Measurements from ENCODE around the gene TRIM10.

The TRIM10 gene

GRCh38 chr6:30116724-30117123, 44.3 kb downstream of the TRIM10 start:
- no peak overlapping the region for H3K27ac ChIP-seq
- peak; percentile 32 for TF ChIP-seq CTCF (conservative IDR thresholded peaks at IDR 0.05)

DNA sequence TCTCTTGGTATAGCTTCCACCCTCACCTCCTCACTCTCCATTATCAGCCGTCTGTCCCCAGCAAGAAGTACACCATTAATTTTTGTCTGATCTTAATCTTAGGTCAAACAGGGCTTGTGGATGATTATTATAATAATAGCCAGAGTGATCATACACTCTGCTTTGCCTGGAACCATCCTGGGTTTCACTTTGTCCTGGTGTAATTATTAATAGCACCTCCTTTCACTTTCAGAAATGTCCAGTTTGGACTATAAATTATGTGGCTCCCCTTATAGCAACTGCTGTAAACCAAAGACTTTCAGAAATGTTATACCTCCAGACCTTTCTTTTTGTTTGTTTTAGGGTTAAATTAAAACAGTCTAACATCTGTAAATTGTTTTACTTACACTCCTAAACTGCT, 47.2 kb downstream of the TRIM10 start:
- TF ChIP-seq CTCF (conservative IDR thresholded peaks at IDR 0.05) = no peak
- no peak overlapping the region for H3K27ac ChIP-seq

DNA sequence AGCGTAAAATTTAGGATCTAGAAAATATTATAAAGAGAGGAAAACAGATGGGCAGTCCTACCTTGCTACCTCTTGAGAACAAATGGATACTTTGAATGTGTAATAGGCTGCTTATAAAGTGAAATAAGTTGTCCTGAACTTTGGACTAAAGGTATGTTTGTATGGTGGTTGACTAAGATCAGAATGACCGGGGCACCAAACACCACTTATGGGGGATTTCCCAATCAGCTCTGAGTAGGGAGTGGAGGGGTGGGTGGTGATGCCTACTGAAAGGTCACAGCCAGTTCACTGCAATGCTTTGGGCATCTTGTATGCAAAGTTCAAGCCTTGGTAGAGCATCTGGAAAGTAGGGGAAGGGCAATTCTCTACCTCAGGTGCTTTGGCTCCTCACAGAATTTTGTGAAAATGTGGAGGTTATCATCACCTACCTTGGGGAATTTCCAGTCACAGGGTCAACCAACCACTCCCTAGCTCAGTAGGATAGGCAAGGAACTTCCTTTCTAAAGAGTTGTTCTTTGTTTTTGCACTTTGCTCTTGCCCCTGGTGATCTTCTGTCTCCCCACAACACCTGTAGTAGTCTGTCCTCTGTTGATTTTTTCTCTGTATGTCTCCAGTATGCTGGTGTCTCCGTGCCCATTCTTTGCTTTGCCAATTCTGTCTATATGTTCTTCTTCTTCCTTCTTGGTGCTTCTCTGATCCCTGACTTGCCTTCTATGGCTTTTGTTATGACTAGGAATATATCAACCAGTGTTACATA, 47.8 kb downstream of the TRIM10 start, which contains the start of gene TRIM31:
TRIM31 (minus strand) TSS at position 88 of the 757 bp plus-strand sequence. CDS start 285 bp downstream, outside the sequence.
- H3K27ac ChIP-seq = no peak within 1 kb of the TSS
- no peak for TF ChIP-seq CTCF (conservative IDR thresholded peaks at IDR 0.05)

- no peak for TF ChIP-seq CTCF (conservative IDR thresholded peaks at IDR 0.05)
- H3K27ac ChIP-seq = no peak overlapping the region
Observed at GRCh38 chr6:30112402-30112994, 48.5 kb downstream of the TRIM10 start.

- TF ChIP-seq CTCF (conservative IDR thresholded peaks at IDR 0.05) = no peak
- no peak overlapping the region for H3K27ac ChIP-seq
Observed at GRCh38 chr6:30111266-30111856, 49.6 kb downstream of the TRIM10 start.

- H3K27ac ChIP-seq = no peak overlapping the region
- 0 out of 2 replicates have a peak, but pooled peaks have one; percentile 16 for TF ChIP-seq CTCF (conservative IDR thresholded peaks at IDR 0.05)
Observed at GRCh38 chr6:30104661-30105060, 56.4 kb downstream of the TRIM10 start.

DNA sequence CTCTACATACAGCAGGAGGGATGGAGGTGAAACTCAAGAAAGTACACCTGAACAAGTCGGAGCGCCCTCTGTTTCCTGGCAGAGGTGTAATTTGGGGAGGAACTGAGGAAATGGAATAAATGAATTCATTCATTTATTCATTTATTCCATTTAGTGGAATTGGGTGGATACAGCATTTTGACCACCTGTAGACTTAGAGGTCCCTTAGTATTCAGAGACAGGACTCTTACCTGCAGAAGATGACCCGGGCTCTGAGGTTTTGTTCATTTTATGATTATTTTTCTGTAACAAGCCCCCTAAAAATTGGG, 57.2 kb downstream of the TRIM10 start:
- TF ChIP-seq CTCF (conservative IDR thresholded peaks at IDR 0.05) = no peak
- H3K27ac ChIP-seq = no peak overlapping the region

Data from VCaP (cell line).